Uterus (tissue), 4 donors: ENCODE results near the gene SRPRA. TPM values are rescaled to one million over a fixed set of nuclear protein-coding genes. Genes with fewer than 3 reads are reported as not detected.
"Not testable (repeated sequence)": the region's sequence is repeated elsewhere in the genome, so short reads cannot be mapped to it uniquely, and the experiment has no call there.

Experiments used
- DNase-seq, 2 donors: peaks; one replicate each; pipeline ENCODE4 v3.0.0-alpha.2; 2019 to 2020
- H3K27ac ChIP-seq, 2 donors: fragments of 200-600 bp; sonication (generic); 1 replicate in 1 of 2; 2 replicates in 1 of 2; pipeline ENCODE4 v1.5.1; 2016 to 2018
- H3K27me3 ChIP-seq, 2 donors: fragments of 200-600 bp; sonication (generic); one replicate each; pipeline ENCODE4 v1.5.1; 2018 to 2019; ENCODE audit warnings: control low read depth in 1 of 2
- H3K36me3 ChIP-seq, 2 donors: fragments of 200-600 bp; sonication (generic); one replicate each; pipeline ENCODE4 v1.5.1; 2019; ENCODE audit warnings: control low read depth in 1 of 2
- H3K4me1 ChIP-seq, 2 donors: fragments of 200-600 bp; sonication (generic); one replicate each; pipeline ENCODE4 v1.5.1; 2018 to 2019; ENCODE audit warnings: control low read depth in 1 of 2
- H3K4me3 ChIP-seq, 2 donors: fragments of 200-600 bp; sonication (generic); 1 replicate in 1 of 2; 2 replicates in 1 of 2; pipeline ENCODE4 v1.5.1; 2018 to 2019; ENCODE audit warnings: mild to moderate bottlenecking in 1 of 2
- H3K9me3 ChIP-seq, 2 donors: fragments of 200-600 bp; sonication (generic); one replicate each; pipeline ENCODE4 v1.5.1; 2019; ENCODE audit warnings: control low read depth in 1 of 2
- CTCF ChIP-seq, 4 experiments: fragments of 200-600 bp in 2 of 4; fragments of 450-650 bp in 2 of 4; sonication (generic) in 2 of 4; IDR thresholded peaks; one replicate each; pipeline ENCODE4 v1.5.1; 2016 to 2019; ENCODE audit warnings: antibody characterized with exemption in 4 of 4, mild to moderate bottlenecking in 2 of 4, moderate library complexity in 1 of 4
- POLR2A ChIP-seq, 2 donors: fragments of 450-650 bp; IDR thresholded peaks; one replicate each; pipeline ENCODE4 v1.6.1; 2016; ENCODE audit warnings: antibody characterized with exemption in 2 of 2, mild to moderate bottlenecking in 1 of 2, moderate library complexity in 1 of 2
- intact Hi-C: fragments of 100-400 bp; cut with DNase I; formaldehyde crosslinking; loops from one replicate; pipeline ENCODE4 v1.15.1; 2023; ENCODE audit warnings: low total_unique reads
- total RNA-seq, 4 donors: library from RNA; depleted of rRNA in 3 of 4; stranded (reverse); fragments of >200 nt in 3 of 4; gene quantifications; one replicate each; pipeline versions ENCODE4 v1.1.0 to v1.2.4, GENCODE V29; 2014 to 2023
- donor health status: DM: yes; HTN: yes; CAD: no.

Gene SRPRA
- total RNA-seq, 4 donors from 2014 or later: 34.6 to 129 (median 67.2) TPM

DNA sequence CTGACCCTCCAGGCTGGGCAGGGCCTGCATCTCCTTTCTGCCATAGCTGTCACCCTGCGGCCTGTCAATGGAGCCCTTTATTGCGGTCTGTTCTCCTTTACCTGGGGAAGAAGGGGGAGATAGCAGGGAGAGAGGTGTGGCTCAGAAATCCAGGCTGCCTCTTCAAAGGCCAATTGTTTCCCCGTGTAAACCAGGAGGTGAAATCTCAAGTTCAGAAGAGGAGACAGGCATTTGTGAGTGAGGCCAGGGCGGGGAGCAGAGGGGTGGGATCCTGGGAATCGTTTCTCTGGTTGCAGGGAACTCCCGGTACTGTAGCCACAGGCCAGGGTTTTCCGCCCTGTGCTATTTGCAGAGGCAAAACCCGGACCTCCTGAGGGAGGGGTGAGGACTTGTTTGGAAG is 44.3 kb upstream of the SRPRA start:
- H3K27ac ChIP-seq: no peak overlapping the region

GRCh38 chr11:126311401-126312291 is 43.0 kb upstream of the SRPRA start:
- no peaks in the 10 kb centered on the region for H3K9me3 ChIP-seq
- no peak for DNase-seq
- intact Hi-C loops: loop anchor here (10.0 kb wide), 1 partner anchor 103 kb away; no protein-coding TSS in a partner anchor
- no peaks in the 10 kb centered on the region for H3K4me1 ChIP-seq
- H3K4me3 ChIP-seq: no peak overlapping the region
- no peak for TF ChIP-seq POLR2A (IDR thresholded peaks at IDR 0.05)
- no peak for TF ChIP-seq CTCF (IDR thresholded peaks at IDR 0.05)
- H3K27me3 ChIP-seq: no peaks in the 10 kb centered on the region
- no peaks in the 10 kb centered on the region for H3K36me3 ChIP-seq
- H3K27ac ChIP-seq: no peak overlapping the region

More for the DNA sequence above, 44.3 kb upstream of the SRPRA start:
- no peak for TF ChIP-seq CTCF (IDR thresholded peaks at IDR 0.05)
- no peak for TF ChIP-seq POLR2A (IDR thresholded peaks at IDR 0.05)
- intact Hi-C loops: loop anchor here (10.0 kb wide), 1 partner anchor 102 kb away; no protein-coding TSS in a partner anchor
- Histone ChIP-seq H3K4me3 (no peak overlapping the region), H3K9me3 (no peaks in the 10 kb centered on the region), H3K4me1 (no peaks in the 10 kb centered on the region), H3K27me3 (no peaks in the 10 kb centered on the region), H3K36me3 (no peaks in the 10 kb centered on the region)
- no peak for DNase-seq

DNA sequence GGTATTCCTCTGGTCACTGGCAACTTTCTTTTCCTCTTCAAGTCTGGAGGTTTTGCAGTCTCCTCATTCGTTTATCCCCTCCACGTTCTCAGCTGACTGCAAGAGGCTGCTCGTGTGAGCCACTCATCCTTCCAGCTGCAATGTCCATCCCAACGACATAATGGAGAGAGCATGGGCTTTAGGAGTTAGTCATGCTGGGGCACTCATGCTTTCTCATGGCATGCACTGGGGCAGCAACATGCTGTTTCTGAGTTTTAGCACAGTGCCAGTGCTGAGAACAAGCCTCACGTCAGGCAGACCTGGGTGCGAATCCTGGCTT is 42.3 kb upstream of the SRPRA start:
- H3K27ac ChIP-seq: no peak overlapping the region
- H3K9me3 ChIP-seq: no peaks in the 10 kb centered on the region
- intact Hi-C loops: loop anchor here (1.0 to 10.0 kb wide), 2 partner anchors 104 to 170 kb away; no protein-coding TSS in a partner anchor
- no peaks in the 10 kb centered on the region for H3K27me3 ChIP-seq
- H3K4me1 ChIP-seq: no peaks in the 10 kb centered on the region
- TF ChIP-seq POLR2A (IDR thresholded peaks at IDR 0.05) (no peak), CTCF (IDR thresholded peaks at IDR 0.05) (no peak)
- DNase-seq: no peak
- H3K36me3 ChIP-seq: no peaks in the 10 kb centered on the region
- no peak overlapping the region for H3K4me3 ChIP-seq

GRCh38 chr11:126310200-126310991 is 41.7 kb upstream of the SRPRA start:
- intact Hi-C loops: loop anchor here (1.0 to 10.0 kb wide), 2 partner anchors 104 to 171 kb away; no protein-coding TSS in a partner anchor
- H3K4me3 ChIP-seq: no peak overlapping the region
- H3K36me3 ChIP-seq: no peaks in the 10 kb centered on the region
- DNase-seq: peak; percentile 74 to 81
- H3K4me1 ChIP-seq: no peaks in the 10 kb centered on the region
- peak; percentile 84 to 88 (median 87) for TF ChIP-seq CTCF (IDR thresholded peaks at IDR 0.05)
- no peak for TF ChIP-seq POLR2A (IDR thresholded peaks at IDR 0.05)
- no peaks in the 10 kb centered on the region for H3K27me3 ChIP-seq
- H3K27ac ChIP-seq: no peak overlapping the region
- no peaks in the 10 kb centered on the region for H3K9me3 ChIP-seq

- H3K36me3 ChIP-seq, DNase-seq, H3K4me1 ChIP-seq, H3K9me3 ChIP-seq, H3K27ac ChIP-seq, H3K27me3 ChIP-seq, H3K4me3 ChIP-seq, intact Hi-C loops: not testable (repeated sequence)
Observed at GRCh38 chr11:126308771-126309170, 40.1 kb upstream of the SRPRA start.
